GM12891 (cell line): ENCODE data around the gene NRP2.

Source experiments
- PAX5 ChIP-seq: IDR thresholded peaks from 2 replicates; pipeline ENCODE4 v1.6.1; 2011; ENCODE audit warnings: low read length, moderate library complexity, mild to moderate bottlenecking; ENCODE audit not compliant: insufficient read depth, severe bottlenecking
- POLR2A ChIP-seq: IDR thresholded peaks from 2 replicates; pipeline ENCODE4 v1.6.1; 2011; ENCODE audit warnings: low read depth, low read length, control low read depth
- POLR2AphosphoS5 ChIP-seq: IDR thresholded peaks from 2 replicates; pipeline ENCODE4 v1.6.1; 2011; ENCODE audit warnings: low read depth, low read length, control low read depth
- POU2F2 ChIP-seq: IDR thresholded peaks from 2 replicates; pipeline ENCODE4 v1.6.1; 2011; ENCODE audit warnings: low read depth, mild to moderate bottlenecking, control low read depth, low read length, moderate library complexity
- SPI1 ChIP-seq: IDR thresholded peaks from 2 replicates; pipeline ENCODE4 v1.6.1; 2011; ENCODE audit warnings: low read depth, low read length, control low read depth
- TAF1 ChIP-seq: IDR thresholded peaks from 2 replicates; pipeline ENCODE4 v1.6.1; 2011; ENCODE audit warnings: low read depth, low read length, control low read depth

DNA sequence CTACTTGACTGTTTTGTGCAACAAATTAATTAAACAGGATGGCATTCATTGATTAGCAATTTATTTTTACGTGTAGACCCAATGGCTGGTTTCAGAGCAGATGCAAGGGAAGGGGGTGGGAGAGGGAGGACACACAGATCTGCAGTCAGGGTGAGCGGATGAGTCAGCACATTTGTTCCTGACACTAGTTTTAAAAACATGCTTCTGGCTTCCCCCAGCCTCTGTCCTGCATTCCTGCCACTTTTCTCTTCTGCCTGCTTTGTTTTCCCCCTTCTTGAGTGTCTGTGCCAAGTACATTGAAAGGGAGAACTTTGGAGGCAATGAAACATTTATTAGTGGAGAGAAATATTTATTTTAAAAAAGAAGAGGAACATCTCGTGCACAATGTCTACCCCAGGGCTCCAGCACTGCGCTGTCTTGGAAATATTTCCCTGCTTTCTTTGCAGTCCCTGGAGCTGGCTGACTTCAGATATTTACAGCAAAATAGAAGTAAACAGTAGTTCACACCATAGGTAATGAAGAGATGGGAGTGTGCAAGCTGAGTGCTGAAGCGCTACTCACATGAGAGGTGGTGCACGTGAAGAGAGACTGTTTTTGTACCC, 52.2 kb downstream of the NRP2 start:
- TF ChIP-seq POLR2AphosphoS5 (no peak), POLR2A (no peak), TAF1 (no peak), POU2F2 (no peak), SPI1 (no peak), PAX5 (no peak)
